Nephron (organoid): Measurements from ENCODE around the gene WWC2.

Experiments
- H3K27ac Mint-ChIP-seq, 3 experiments: 2 replicates each; pipeline ENCODE4 v1.8.0; 2020; ENCODE audit warnings: mixed read lengths in 3 of 3, mild to moderate bottlenecking in 2 of 3, moderate library complexity in 1 of 3
- H3K27me3 Mint-ChIP-seq: 2 replicates; pipeline ENCODE4 v1.8.0; 2021; ENCODE audit warnings: low read depth, mild to moderate bottlenecking, moderate library complexity, mixed read lengths
- H3K36me3 Mint-ChIP-seq: 2 replicates; pipeline ENCODE4 v1.8.0; 2020; ENCODE audit warnings: low read depth, mixed read lengths
- H3K4me1 Mint-ChIP-seq: 2 replicates; pipeline ENCODE4 v1.8.0; 2020; ENCODE audit warnings: mixed read lengths
- H3K4me3 Mint-ChIP-seq, 3 experiments: 2 replicates each; pipeline ENCODE4 v1.8.0; 2020; ENCODE audit warnings: mild to moderate bottlenecking in 3 of 3, mixed read lengths in 3 of 3, moderate library complexity in 2 of 3
- H3K9me3 Mint-ChIP-seq: 2 replicates; pipeline ENCODE4 v1.8.0; 2020; ENCODE audit warnings: mixed read lengths
- CTCF ChIP-seq, 3 experiments: fragments of 200-600 bp; sonication (generic); IDR thresholded peaks; one replicate each; pipeline ENCODE4 v1.5.0; 2021; ENCODE audit warnings: antibody characterized with exemption in 3 of 3; ENCODE audit not compliant: unreplicated experiment in 3 of 3

Gene WWC2

GRCh38 chr4:183195534-183195933 lies 96.5 kb downstream of the WWC2 start:
- Mint-ChIP-seq H3K36me3 (peaks cover 17% of the 10 kb centered on the region), H3K27ac (no peak overlapping the region), H3K4me1 (peaks cover 10% of the 10 kb centered on the region), H3K4me3 (no peak overlapping the region), H3K9me3 (no peaks in the 10 kb centered on the region), H3K27me3 (no peaks in the 10 kb centered on the region)
- TF ChIP-seq CTCF (IDR thresholded peaks at IDR 0.05; ENCODE audit: unreplicated experiment in 3 of 3): no peak

GRCh38 chr4:183197140-183197539 lies 98.1 kb downstream of the WWC2 start:
- H3K27me3 Mint-ChIP-seq: no peaks in the 10 kb centered on the region
- H3K9me3 Mint-ChIP-seq: no peaks in the 10 kb centered on the region
- H3K36me3 Mint-ChIP-seq: peaks cover 17% of the 10 kb centered on the region
- no peak overlapping the region for H3K4me3 Mint-ChIP-seq
- H3K27ac Mint-ChIP-seq: no peak overlapping the region
- peaks cover 15% of the 10 kb centered on the region for H3K4me1 Mint-ChIP-seq
- TF ChIP-seq CTCF (IDR thresholded peaks at IDR 0.05; ENCODE audit: unreplicated experiment in 3 of 3): no peak

GRCh38 chr4:183200453-183200852 lies 101.4 kb downstream of the WWC2 start:
- peaks cover 3% of the 10 kb centered on the region for H3K9me3 Mint-ChIP-seq
- no peak overlapping the region for H3K4me3 Mint-ChIP-seq
- H3K27me3 Mint-ChIP-seq: no peaks in the 10 kb centered on the region
- H3K27ac Mint-ChIP-seq: peak overlapping the region in 1 of 3 experiments; percentile 30
- TF ChIP-seq CTCF (IDR thresholded peaks at IDR 0.05; ENCODE audit: unreplicated experiment in 3 of 3): no peak
- peaks cover 21% of the 10 kb centered on the region for H3K4me1 Mint-ChIP-seq
- H3K36me3 Mint-ChIP-seq: peaks cover 19% of the 10 kb centered on the region

- peaks cover 3% of the 10 kb centered on the region for H3K9me3 Mint-ChIP-seq
- H3K4me3 Mint-ChIP-seq: no peak overlapping the region
- TF ChIP-seq CTCF (IDR thresholded peaks at IDR 0.05; ENCODE audit: unreplicated experiment in 3 of 3): no peak
- peaks cover 29% of the 10 kb centered on the region for H3K4me1 Mint-ChIP-seq
- no peaks in the 10 kb centered on the region for H3K27me3 Mint-ChIP-seq
- peaks cover 11% of the 10 kb centered on the region for H3K36me3 Mint-ChIP-seq
- H3K27ac Mint-ChIP-seq: no peak overlapping the region
Measured at GRCh38 chr4:183201331-183201730, 102.3 kb downstream of the WWC2 start.

GRCh38 chr4:183202523-183202922 lies 103.5 kb downstream of the WWC2 start:
- H3K36me3 Mint-ChIP-seq: peaks cover 8% of the 10 kb centered on the region
- TF ChIP-seq CTCF (IDR thresholded peaks at IDR 0.05; ENCODE audit: unreplicated experiment in 3 of 3): no peak
- H3K4me3 Mint-ChIP-seq: no peak overlapping the region
- H3K4me1 Mint-ChIP-seq: peaks cover 23% of the 10 kb centered on the region
- no peaks in the 10 kb centered on the region for H3K27me3 Mint-ChIP-seq
- peaks cover 3% of the 10 kb centered on the region for H3K9me3 Mint-ChIP-seq
- no peak overlapping the region for H3K27ac Mint-ChIP-seq

- no peak overlapping the region for H3K4me3 Mint-ChIP-seq
- no peak overlapping the region for H3K27ac Mint-ChIP-seq
- no peaks in the 10 kb centered on the region for H3K27me3 Mint-ChIP-seq
- peaks cover 24% of the 10 kb centered on the region for H3K4me1 Mint-ChIP-seq
- peaks cover 3% of the 10 kb centered on the region for H3K9me3 Mint-ChIP-seq
- H3K36me3 Mint-ChIP-seq: peaks cover 22% of the 10 kb centered on the region
- no peak for TF ChIP-seq CTCF (IDR thresholded peaks at IDR 0.05; ENCODE audit: unreplicated experiment in 3 of 3)
Measured at GRCh38 chr4:183204793-183205192, 105.7 kb downstream of the WWC2 start.
